Measurements from ENCODE around the gene BRD2.

BRD2 gene

DNA sequence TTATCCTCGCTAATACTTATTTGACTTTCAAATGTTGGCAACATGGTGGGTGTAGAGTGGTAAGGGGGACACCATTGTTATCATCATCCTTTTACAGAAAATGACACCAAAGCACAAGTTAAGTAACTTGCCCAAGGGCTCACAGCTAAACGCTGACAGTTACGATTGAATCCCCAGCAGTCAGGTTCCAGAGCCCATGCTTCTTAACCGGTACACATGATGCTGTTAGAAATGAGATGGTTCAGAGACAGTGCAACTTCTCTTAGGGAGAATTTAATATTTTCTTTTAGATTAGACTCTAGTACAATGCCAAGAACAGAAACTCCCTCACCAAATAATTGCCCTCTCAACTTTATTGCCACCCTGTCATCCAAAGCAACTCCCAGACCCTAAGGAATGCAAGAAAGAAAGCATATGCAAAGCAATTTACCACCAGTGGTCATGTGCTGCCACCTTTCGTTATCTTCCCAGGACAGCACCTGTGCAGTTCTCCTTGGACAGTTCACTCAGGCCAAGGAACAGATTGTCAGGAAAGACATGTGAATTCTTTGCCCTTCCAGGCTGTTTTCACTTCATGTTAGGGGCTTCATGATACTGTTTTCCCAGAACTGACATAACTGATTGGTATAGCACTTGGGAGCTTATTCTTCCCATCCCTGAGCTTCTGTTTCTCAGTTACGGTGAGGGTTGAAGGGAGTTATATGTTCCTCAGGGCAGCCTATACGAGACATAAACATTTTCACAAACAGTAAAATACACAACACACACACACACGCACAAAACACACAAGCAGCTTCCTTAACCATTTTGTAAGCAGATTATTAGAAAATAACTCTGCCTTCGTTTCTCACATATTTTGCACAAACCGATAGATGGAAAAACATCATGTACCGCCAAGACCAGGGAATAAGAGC is 20.6 kb upstream of the BRD2 start:
- in situ Hi-C loops (cut with MboI; ENCODE audit: low sequenced_read_pairs) = no loop called here

DNA sequence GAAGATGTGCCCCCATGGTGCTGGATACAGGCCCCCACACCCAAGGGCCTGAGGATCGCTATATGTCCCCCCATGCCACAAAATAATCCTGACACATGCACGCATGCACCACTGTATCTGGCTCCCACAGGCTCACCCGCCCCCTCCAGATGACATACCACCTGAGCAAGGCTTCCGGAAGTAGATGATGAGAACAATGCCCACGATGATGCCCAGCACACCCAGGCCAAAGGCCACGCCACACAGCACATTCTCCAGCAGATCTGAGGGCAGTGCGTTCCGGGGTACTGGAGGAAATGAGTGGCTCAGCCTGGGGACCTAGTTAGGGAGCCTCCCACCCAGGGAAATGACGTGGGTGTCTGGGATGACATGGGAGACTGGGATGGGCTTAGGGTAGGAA is 19.3 kb upstream of the BRD2 start:
- in situ Hi-C loops (cut with MboI; ENCODE audit: low sequenced_read_pairs) = no loop called here

DNA sequence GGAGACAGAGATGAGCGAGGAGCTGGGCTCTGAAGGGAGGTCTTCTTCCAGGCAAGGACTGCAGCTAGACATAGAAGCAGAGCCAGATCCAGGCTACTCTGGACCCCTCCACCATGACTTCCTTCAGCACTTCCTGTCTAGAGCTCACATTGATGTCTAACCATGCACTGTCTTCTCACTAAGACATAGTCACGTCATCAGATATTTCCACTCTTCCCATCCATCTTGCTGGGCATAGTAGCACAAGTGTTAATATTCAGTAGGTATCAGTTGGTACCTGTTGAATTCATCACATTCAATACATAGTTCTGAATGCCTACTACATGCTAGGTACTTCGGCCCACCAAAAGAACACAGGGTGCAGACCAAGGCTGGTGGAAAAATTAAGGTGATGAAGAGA is 18.4 kb upstream of the BRD2 start:
- in situ Hi-C loops (cut with MboI; ENCODE audit: low sequenced_read_pairs) = no loop called here

DNA sequence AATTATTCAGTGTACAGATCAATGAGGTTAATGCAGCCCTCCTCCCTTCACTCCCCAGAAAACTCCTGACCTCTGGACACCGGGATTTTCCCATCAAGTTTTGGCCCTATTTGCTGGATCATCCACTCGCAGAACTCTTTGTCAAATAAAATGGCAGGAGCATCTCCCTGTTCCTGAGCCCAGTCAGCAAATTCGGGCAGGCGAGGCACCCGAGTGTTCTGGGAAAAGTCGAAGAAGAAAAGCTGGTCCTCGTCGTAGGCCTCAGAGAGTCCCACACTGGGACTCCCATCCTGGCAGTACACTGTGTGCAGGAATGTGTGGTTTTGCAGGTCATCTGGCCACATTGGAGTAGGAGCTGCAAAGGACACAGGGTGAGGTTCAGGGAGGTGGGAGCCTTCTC is 17.9 kb upstream of the BRD2 start:
- in situ Hi-C loops (cut with MboI; ENCODE audit: low sequenced_read_pairs) = no loop called here

DNA sequence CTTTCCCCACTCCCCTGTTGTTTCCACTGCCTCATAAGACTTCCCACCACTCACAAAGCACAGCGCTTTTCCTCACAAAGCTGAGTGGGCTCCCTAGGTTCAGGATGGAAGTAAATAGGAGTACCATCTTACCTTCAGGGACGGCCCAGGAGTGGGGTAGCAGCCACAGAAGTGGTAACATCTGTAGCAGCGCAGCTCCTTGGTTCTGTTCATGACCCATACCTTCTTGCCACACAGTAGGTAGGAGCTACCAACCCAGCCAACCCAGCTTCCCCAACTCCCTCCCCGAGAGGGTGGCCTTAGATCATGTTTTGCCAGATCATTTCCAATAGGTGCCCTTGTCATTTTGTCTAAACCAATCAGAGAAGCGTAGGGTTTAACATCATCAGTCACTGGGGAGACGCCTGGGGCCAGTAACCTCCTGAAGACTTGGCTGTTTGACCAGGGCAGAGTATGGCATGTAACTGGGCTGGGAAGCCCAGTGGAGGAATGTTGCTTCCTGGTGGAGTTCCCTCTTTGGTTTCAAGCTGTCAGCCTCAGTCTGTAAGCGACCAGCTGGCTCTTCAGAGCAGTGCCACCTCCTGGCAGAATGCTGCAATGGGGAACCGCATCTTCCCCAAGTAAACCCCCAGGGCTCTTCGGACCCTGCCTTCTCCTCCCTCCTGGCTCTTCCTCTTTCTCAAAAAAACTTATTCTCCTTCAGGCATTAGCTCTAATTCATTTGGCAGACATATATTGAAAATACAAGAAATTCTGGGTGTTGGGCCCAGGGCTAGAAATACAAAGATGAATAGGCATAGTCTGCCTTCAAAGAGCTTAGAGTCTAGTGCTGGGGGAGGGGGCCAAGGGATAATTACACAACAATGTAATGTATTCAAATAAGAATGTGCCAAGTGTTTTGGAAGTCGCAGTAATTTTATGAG is 15.3 kb upstream of the BRD2 start, which contains the start of gene HLA-DMA:
HLA-DMA (minus strand) TSS at position 281 of the 923 bp plus-strand sequence; CDS start at position 220, 61 bp downstream.
- in situ Hi-C loops (cut with MboI; ENCODE audit: low sequenced_read_pairs) = no loop called here

DNA sequence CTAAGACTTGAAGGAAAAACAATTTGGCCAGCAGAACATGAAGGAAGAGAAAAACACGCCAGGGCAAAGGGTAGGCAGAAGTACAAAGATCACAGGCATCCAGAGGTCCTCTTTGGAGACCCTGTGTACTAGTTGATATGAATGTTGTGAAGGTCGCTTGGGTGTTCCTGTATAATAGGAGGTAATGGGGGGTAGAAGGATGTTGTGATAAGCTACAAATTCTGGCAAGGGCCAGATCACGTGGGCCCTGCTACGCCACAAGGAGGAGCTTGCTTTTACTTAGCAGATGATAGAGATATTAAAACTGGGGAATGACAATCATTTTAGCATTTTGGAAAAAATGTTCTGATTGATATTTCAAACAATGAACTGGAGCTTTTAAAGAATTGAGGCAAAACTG is 14.6 kb upstream of the BRD2 start:
- in situ Hi-C loops (cut with MboI; ENCODE audit: low sequenced_read_pairs) = no loop called here

DNA sequence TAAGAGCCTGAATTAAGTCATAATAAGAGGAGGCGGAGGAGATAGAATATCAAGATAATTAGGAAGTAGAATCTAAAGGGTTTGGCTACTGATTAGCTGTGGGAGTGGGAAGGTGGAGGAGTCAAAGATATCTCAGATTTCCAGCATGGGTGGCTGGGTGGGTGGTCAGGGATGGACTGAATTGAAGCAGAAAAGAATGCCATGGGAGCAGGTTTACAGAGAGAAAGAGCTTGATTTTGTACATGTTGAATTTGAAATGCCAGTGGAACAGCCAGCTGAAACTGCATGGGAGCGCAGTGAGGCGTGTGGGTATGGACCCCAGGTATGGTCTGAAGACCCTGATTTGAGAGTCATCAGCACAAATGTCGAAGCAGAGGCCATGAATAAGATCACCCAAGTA is 14.1 kb upstream of the BRD2 start:
- in situ Hi-C loops (cut with MboI; ENCODE audit: low sequenced_read_pairs) = no loop called here

DNA sequence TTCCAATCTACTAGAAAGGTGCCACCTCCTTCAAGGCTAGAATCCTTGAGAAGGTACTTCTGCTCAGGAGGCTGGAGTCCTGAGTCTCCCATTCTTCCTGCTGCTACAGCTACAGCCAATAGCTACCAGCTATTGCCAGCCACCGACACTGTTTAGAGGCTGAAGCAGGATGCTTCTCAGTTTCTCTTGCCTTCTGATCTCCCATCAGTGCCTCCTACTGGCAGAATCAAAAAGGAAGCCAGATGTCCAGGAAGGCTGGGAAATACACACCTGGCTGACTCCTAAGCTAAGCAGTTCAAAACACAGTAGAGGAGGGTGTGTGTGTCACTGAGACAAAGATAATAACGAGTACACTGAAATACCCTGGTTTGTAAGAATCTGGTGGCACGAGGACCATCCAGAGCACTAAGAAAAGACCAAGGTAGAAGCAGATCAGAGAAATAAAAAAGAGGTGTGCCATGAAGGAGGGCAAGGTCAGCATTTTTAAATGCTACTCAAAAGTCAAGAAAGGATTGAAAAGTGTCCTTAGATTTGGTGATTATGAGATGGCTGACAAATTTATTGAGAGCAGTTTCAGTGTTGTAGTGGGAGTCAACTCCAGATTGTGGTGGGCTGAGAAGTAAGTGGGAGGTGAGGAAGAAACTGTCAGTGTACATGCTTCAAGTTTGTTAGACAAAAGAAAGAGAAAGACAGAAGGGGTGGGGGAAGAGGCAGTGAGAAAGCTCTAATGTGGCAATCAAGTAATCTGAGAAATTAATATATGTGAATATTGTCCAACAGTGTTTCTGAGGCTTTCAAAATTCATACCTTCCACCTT is 13.2 kb upstream of the BRD2 start:
- in situ Hi-C loops (cut with MboI; ENCODE audit: low sequenced_read_pairs) = no loop called here

DNA sequence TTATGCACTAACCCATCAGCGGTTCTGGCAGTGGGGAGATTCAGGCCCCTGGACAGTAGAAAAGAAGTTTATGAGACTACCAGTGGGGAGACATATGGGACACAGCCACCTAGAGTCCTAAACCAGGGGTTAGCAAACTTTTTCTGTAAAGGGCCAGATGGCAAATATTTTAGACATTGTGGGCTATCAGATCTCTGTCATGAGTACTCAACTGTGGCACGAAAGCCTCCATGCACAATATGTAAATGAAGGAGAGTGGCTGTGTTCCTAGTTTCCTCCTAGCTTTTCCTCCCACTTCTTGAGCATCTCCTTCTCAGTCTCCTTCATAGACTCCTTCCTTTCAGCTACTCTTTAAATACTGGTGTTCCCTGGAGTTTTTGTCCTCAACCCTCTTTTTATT is 12.2 kb upstream of the BRD2 start:
- in situ Hi-C loops (cut with MboI; ENCODE audit: low sequenced_read_pairs) = no loop called here

DNA sequence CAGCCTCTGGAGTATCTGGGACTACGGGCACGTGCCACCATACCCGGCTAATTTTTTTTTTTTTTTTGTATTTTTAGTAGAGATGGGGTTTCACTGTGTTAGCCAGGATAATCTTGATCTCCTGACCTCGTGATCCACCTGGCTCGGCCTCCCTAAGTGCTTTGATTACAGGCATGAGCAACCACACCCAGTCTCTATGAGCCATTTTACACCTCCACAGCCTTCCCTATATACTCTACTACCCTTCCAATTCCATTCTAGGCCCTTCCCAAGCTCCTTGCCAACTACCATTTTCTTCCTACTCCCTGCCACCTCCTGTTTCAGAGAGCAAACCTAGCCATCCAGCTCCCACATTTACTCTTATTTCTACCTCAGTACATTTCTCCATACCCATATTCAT is 7.8 kb upstream of the BRD2 start:
- in situ Hi-C loops (cut with MboI; ENCODE audit: low sequenced_read_pairs) = no loop called here

DNA sequence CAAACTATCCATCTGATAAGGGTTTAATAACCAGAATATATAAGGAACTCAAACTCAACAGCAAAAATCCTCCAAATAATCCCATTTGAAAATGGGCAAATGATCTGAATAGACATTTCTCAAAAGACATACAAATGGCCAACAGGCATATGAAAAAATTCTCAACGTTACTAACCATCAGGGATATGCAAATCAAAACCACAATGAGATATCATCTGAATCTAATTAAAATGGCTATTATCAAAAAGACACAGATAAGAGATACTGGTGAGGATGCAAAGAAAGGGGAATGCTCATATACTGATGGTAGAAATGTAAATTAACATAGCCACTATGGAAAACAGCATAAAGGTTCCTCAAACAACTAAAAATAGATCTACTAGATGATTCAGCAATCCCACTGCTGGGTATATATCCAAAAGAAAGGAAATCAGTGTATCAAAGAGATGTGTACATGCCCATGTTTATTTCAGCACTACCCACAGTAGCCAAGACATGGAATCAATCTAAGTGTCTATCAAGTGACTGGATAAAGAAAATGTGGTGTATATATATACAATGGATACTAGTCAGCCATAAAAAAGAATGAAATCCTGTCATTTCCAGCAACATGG is 6.1 kb upstream of the BRD2 start:
- in situ Hi-C loops (cut with MboI; ENCODE audit: low sequenced_read_pairs) = no loop called here

DNA sequence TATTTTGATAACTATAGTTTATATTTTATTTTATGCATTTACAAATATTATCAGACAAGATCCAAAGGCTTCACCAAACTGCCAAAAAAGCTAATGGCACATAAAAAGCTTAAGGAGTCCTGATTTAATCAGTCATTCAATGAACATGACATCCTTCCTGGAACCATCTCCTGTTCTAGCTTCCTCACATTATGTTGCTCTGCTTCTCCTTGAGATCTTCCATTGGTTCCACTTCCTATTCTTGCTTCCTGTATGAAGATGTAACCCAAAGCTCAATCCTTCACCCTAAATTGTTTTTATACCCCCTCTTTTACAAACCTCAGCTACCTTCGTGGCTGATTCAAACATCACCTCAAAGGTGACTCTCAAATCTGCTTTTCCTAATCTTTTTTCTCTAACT is 4.5 kb upstream of the BRD2 start:
- in situ Hi-C loops (cut with MboI; ENCODE audit: low sequenced_read_pairs) = no loop called here

DNA sequence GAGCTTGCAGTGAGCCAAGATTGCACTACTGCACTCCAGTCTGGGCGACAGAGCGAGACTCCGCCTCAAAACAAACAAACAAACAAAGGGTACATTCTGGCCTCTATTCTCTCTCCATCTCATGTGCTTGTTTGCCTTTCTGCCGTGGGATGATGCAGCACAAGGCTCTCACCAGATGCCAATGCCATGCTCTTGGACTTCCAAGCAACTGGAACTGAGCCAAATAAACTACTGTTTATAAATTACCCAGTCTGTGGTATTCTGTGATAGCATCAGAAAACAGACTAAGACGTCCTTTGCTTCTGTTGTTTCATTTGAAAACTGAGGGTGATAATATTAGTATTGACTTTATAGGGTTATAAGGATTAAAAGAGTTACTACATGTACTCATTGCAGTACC is 3.6 kb upstream of the BRD2 start:
- in situ Hi-C loops (cut with MboI; ENCODE audit: low sequenced_read_pairs) = no loop called here

DNA sequence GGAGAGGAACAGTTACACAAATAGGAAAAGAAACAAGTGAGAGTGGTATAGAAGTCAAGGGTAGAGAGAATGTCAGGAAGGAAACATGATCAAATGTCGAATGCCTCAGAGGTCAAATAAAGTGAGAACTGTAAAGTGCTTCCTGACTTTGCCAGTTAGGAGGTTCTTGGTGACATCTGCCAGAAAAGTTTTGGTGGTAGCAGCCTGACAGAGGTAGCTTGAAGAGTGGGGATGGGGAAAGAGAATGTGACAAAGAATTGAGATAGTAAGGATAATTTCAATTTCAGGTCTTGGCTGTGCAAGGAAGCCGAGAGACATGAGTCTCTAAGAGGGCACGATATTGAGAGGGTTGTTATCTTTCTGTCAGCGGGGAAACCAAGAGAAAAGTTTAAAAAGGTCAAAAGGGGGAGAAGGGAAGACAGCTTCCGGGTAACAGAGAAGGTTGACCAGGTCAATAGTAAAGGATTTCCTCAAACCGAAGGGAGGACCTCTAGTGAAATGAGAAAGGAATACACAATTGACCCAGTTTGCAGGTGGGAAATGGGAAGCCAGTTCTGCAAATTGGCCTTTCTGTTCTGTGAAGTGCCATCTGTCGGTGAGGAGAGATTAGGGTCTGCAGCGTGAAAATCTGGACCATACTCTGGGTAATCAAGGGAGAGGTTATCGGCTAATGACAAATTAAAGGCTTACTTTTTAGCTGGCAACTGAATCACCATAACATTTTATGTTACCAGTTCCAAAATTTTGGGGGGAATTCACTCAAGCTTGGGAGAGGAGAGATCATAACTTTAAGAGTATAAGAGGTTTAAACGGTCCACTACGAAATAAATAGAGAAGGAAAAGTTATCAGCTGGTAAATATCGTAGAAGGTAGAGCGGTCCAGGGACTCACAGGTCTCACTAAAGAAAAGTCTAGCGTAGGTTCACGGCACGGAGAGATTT is 973 bp upstream of the BRD2 start:
- in situ Hi-C loops (cut with MboI; ENCODE audit: low sequenced_read_pairs) = no loop called here

DNA sequence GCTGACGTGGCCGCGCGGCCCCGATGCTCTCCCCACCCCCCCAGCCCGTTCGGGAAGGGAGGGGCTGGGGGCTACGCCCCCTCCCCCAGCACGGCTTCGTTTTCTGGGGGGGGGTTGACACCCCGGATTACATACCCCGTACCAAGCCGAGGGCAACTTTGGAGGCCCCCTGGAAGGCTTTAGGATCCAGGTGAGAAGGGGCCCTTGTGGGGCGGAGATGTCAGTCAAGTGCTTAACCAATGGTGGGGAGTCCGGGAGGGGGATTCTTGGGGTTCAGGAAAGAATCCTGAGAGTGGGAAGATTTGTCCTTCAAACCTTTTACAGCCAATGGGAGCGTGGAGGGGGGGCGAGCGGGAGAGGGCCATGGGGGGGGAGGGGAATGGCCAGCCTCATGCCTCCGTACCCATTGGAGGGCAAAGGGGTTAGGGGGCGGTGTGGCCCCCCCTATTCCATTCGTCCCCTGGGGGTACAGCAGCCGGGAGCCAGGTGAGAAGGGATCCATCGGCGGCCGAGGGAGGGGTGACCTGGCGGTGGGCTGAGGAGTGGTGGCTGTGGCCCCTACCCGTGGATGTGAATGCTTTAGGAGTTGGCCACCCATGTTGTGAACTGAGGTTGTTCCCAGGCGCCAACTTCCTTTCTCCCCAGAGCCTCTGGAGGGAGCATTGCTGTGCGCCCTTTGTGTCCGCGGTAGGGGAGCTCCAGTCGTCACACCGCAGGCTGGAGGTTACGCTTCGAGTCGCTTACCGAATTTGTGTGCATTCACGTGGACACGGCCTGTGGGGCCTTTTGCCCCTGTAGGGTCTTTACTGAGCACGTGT is 682 bp downstream of the BRD2 start:
- in situ Hi-C loops (cut with MboI; ENCODE audit: low sequenced_read_pairs) = no loop called here

DNA sequence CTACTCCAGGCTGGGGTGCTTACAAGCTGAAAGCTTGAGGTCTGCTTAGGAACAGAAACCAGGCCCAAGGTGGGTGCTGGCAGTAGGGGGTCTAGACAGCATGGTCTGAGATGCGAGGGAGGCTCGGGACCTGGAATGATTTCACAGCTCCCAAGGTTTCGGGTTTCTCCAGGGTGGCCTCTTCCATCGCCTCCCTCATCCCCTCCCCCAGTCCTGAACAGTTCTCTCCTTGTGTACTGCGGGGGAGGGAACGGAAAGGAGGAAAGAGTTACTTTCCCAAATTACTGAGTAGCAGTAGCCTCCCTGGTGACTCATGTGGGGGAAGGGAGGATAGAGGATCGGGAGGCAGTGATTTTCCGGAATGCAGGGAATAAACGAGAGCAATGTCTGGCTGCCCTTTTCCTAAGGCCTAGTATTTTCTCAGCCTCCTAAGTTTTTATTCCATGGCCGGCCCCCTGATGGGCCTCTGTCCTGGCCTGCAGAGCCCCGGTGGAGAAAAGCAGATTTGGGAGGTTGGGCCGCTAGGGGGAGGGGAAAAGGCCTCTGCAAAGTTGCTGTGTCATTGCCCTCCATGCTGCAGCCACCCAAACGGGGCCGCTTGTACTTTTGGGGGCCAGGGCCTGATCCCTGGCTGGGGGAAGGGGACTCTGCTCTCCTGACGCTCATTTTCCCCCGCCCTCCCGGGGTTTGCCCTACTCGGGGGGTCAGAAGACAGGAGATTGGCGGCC is 1.5 kb downstream of the BRD2 start:
- in situ Hi-C loops (cut with MboI; ENCODE audit: low sequenced_read_pairs) = no loop called here

DNA sequence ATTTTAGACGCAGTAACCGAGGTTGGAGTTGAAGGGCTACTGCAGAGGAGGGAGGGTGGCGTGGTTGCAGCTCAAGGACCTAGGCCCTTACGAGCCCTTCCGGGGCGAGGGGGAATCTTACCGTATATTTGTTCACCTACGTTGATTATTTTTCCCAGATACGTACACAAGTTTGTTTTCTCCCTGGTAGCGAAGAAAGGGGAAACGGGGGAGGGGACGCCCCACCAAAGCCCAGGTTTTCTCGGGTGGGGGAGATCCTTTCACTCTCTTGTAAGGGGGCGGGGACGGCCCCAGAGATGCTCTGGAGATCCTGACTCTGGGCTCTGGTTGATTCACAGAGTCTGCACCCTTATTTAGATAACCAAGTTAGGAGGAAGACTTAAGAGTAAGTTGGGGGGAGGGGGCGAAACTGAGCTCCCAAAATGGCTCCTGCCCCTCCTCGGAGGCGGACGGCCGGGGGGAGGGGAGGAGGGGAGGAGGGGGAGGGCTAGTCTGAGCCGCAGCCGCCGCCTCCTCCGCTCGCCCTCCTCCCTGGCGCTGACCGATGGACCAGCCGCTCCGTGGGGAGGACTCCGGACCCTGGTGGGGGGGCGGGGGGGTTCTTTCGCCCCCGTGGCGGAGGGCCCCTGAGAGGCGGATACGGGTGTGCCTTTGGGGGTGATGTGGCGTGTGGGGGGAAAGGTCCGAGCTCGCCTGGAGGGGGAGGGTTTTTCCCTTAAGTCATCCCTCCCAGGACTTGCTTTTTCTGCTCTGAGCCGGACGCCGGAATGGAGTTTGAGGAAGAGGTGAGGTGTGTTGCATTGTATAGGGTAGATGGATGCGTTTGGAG is 2.2 kb downstream of the BRD2 start:
- in situ Hi-C loops (cut with MboI; ENCODE audit: low sequenced_read_pairs) = no loop called here

Measured in HL-60/S4 treated with retinoic acid at 250 ng/mL for 4 days and 3 days (cell line).